Sigmoid colon (tissue), 7 donors: Measurements from ENCODE around the gene RHBDL1. TPM values are rescaled to one million over a fixed set of nuclear protein-coding genes. Genes with fewer than 3 reads are reported as not detected.
"Not testable (repeated sequence)": the region's sequence is repeated elsewhere in the genome, so short reads cannot be mapped to it uniquely, and the experiment has no call there.

Source experiments
- DNase-seq: peaks from one replicate; pipeline ENCODE4 v3.0.0-alpha.2; 2019
- H3K27ac ChIP-seq, 4 donors: fragments of 200-600 bp; sonication (generic); one replicate each; pipeline ENCODE4 v1.5.1; 2016 to 2019; ENCODE audit warnings: mild to moderate bottlenecking in 1 of 4
- H3K27me3 ChIP-seq, 3 donors: fragments of 200-600 bp; sonication (generic); one replicate each; pipeline ENCODE4 v1.5.1; 2019; ENCODE audit warnings: mild to moderate bottlenecking in 1 of 3
- H3K36me3 ChIP-seq, 4 donors: fragments of 200-600 bp; sonication (generic); one replicate each; pipeline ENCODE4 v1.5.1; 2016 to 2019
- H3K4me1 ChIP-seq, 4 donors: fragments of 200-600 bp; sonication (generic); one replicate each; pipeline ENCODE4 v1.5.1; 2017 to 2019
- H3K4me3 ChIP-seq, 4 donors: fragments of 200-600 bp; sonication (generic); one replicate each; pipeline ENCODE4 v1.5.1; 2017 to 2019; ENCODE audit warnings: mild to moderate bottlenecking in 2 of 4, moderate library complexity in 1 of 4
- H3K9me3 ChIP-seq, 4 donors: fragments of 200-600 bp in 3 of 4; sonication (generic) in 3 of 4; one replicate each; pipeline versions ENCODE4 v1.5.1 to v1.6.1; 2013 to 2019
- CTCF ChIP-seq, 4 experiments: fragments of 450-650 bp in 3 of 4; fragments of 200-600 bp in 1 of 4; IDR thresholded peaks; one replicate each; pipeline ENCODE4 v1.5.1; 2016 to 2019; ENCODE audit warnings: antibody characterized with exemption in 4 of 4, mild to moderate bottlenecking in 3 of 4, moderate library complexity in 2 of 4
- EP300 ChIP-seq, 4 donors: sonication (generic); formaldehyde crosslinking; IDR thresholded peaks; one replicate each; pipeline ENCODE4 v1.6.1; 2017; ENCODE audit warnings: antibody characterized with exemption in 4 of 4
- POLR2A ChIP-seq, 2 donors: fragments of 450-650 bp; IDR thresholded peaks; one replicate each; pipeline ENCODE4 v1.6.1; 2016; ENCODE audit warnings: antibody characterized with exemption in 2 of 2, mild to moderate bottlenecking in 2 of 2, moderate library complexity in 2 of 2
- POLR2AphosphoS5 ChIP-seq, 4 donors: sonication (generic); formaldehyde crosslinking; IDR thresholded peaks; one replicate each; pipeline ENCODE4 v1.6.1; 2017; ENCODE audit warnings: antibody characterized with exemption in 4 of 4
- WGBS, 2 donors: extraction: QIAGEN DNeasy Blood & Tissue Kit; methylation state at CpG; one replicate each; pipeline ENCODE4 v1.1.7; 2013; 5-methylcytosine and 5-hydroxymethylcytosine counted together
- intact Hi-C: fragments of 100-400 bp; cut with DNase I; formaldehyde crosslinking; loops from one replicate; pipeline ENCODE4 v1.15.1; 2023
- polyA plus RNA-seq, 3 donors: library from polyadenylated mRNA; stranded (reverse); fragments of 200-250 nt; gene quantifications; one replicate each; pipeline ENCODE4 v1.2.3, GENCODE V29; 2013
- total RNA-seq, 4 donors: library from RNA; depleted of rRNA; stranded (reverse); fragments of >200 nt; gene quantifications; one replicate each; pipeline ENCODE4 v1.1.0, GENCODE V29; 2016
- donor health status: healthy with polysubstance abuse.
- donor health status: Bipolar disorder and iron deficiency.
- donor health status: healthy.

The RHBDL1 gene
- total and polyA plus RNA-seq, 7 donors = 0.46 to 6.1 (median 1.5) TPM; not detected in 2

GRCh38 chr16:711548-712320 lies 36.3 kb downstream of the RHBDL1 start:
- peaks cover 0 to 35% (median 25%) of the 10 kb centered on the region in 4 donors for H3K4me1 ChIP-seq

GRCh38 chr16:712740-713250 lies 37.3 kb downstream of the RHBDL1 start:
- Histone ChIP-seq H3K4me1 (peaks cover 0 to 38% (median 27%) of the 10 kb centered on the region in 4 donors), H3K27me3 (peaks cover 16 to 50% (median 40%) of the 10 kb centered on the region in 3 donors)
- WGBS, 2 donors = 30 to 57% methylated on average over 13 of the region's 13 CpGs
- H3K27ac ChIP-seq, DNase-seq, H3K4me3 ChIP-seq, H3K36me3 ChIP-seq, H3K9me3 ChIP-seq: not testable (repeated sequence)
- intact Hi-C loops = loop anchor here (5.0 kb wide), 1 partner anchor 345 kb away; no protein-coding TSS in a partner anchor
- TF ChIP-seq POLR2AphosphoS5 (IDR thresholded peaks at IDR 0.05) (peak in 1 of 4 donors; percentile 6), CTCF (IDR thresholded peaks at IDR 0.05) (peak in 1 of 4 experiments; percentile 12)

More at GRCh38 chr16:711548-712320, 36.3 kb downstream of the RHBDL1 start:
- intact Hi-C loops = loop anchor here (1.0 to 5.0 kb wide), 4 partner anchors 29 to 391 kb away; partner anchors contain the start of gene CIAO3
- DNase-seq = peak; percentile 87
- H3K4me3 ChIP-seq = no peak overlapping the region
- no peaks in the 10 kb centered on the region for H3K36me3 ChIP-seq
- 5 to 11% methylated on average over 25 of the region's 25 CpGs for WGBS, 2 donors
- no peak overlapping the region for H3K27ac ChIP-seq
- peak; percentile 81 to 93 (median 90) for TF ChIP-seq CTCF (IDR thresholded peaks at IDR 0.05)
- no peak for TF ChIP-seq POLR2A (IDR thresholded peaks at IDR 0.05)
- TF ChIP-seq POLR2AphosphoS5 (IDR thresholded peaks at IDR 0.05) = no peak
- peaks cover 20 to 60% (median 50%) of the 10 kb centered on the region in 3 donors for H3K27me3 ChIP-seq
- no peaks in the 10 kb centered on the region for H3K9me3 ChIP-seq

GRCh38 chr16:714079-714478 lies 38.6 kb downstream of the RHBDL1 start:
- Histone ChIP-seq H3K27me3 (peaks cover 9 to 37% (median 27%) of the 10 kb centered on the region in 3 donors), H3K4me3 (no peak overlapping the region), H3K27ac (no peak overlapping the region), H3K4me1 (peaks cover 0 to 38% (median 28%) of the 10 kb centered on the region in 4 donors), H3K36me3 (no peaks in the 10 kb centered on the region), H3K9me3 (no peaks in the 10 kb centered on the region)
- no peak for TF ChIP-seq EP300 (IDR thresholded peaks at IDR 0.05)
- TF ChIP-seq CTCF (IDR thresholded peaks at IDR 0.05) = no peak
- no peak for TF ChIP-seq POLR2A (IDR thresholded peaks at IDR 0.05)
- no peak for TF ChIP-seq POLR2AphosphoS5 (IDR thresholded peaks at IDR 0.05)
- intact Hi-C loops = loop anchor here (5.0 kb wide), 1 partner anchor 343 kb away; no protein-coding TSS in a partner anchor
- DNase-seq = no peak
- WGBS, 2 donors = 60 to 65% methylated on average over 11 of the region's 11 CpGs

GRCh38 chr16:714558-715476 lies 39.3 kb downstream of the RHBDL1 start, which contains the start of gene METRN:
Gene METRN (plus strand): TSS chr16:715118. CDS start chr16:715290, 172 bp downstream.
- H3K27ac ChIP-seq = peak within 1 kb of the TSS; percentile 40 to 75 (median 56)
- H3K4me3 ChIP-seq = peak within 1 kb of the TSS; percentile 53 to 75 (median 64)
- H3K36me3 ChIP-seq = no peaks in the 10 kb centered on the region
- no peaks in the 10 kb centered on the region for H3K9me3 ChIP-seq
- H3K4me1 ChIP-seq = peaks cover 0 to 41% (median 31%) of the 10 kb centered on the region in 4 donors
- H3K27me3 ChIP-seq = peaks cover 9 to 30% (median 21%) of the 10 kb centered on the region in 3 donors
- intact Hi-C loops = loop anchor here (5.0 kb wide), 1 partner anchor 342 kb away; no protein-coding TSS in a partner anchor
- TF ChIP-seq CTCF (IDR thresholded peaks at IDR 0.05) (no peak), EP300 (IDR thresholded peaks at IDR 0.05) (no peak), POLR2AphosphoS5 (IDR thresholded peaks at IDR 0.05) (no peak), POLR2A (IDR thresholded peaks at IDR 0.05) (no peak)
- WGBS, 2 donors = 5 to 6% methylated on average over 108 of the region's 108 CpGs
- DNase-seq = peak; percentile 96
